Effector memory CD8-positive, alpha-beta T cell (primary cell): ENCODE data around the gene SLC25A11.

Source experiments
- ATAC-seq: fragments of 150-1000 bp; cut with Tn5 transposase; replicated peaks from 2 replicates; pipeline ENCODE4 v1.10.0; 2021; ENCODE audit warnings: mild to moderate bottlenecking, moderate library complexity
- DNase-seq, 3 experiments: peaks; one replicate each; pipeline ENCODE4 v3.0.0; 2021
- H3K27ac Mint-ChIP-seq, 2 donors: one replicate each; pipeline ENCODE4 v1.8.0; 2022; ENCODE audit warnings: mild to moderate bottlenecking in 2 of 2, mixed read lengths in 2 of 2, moderate library complexity in 2 of 2
- H3K27me3 Mint-ChIP-seq, 2 donors: one replicate each; pipeline ENCODE4 v1.8.0; 2022; ENCODE audit warnings: mixed read lengths in 2 of 2
- H3K36me3 Mint-ChIP-seq: one replicate; pipeline ENCODE4 v1.8.0; 2022; ENCODE audit warnings: mild to moderate bottlenecking, moderate library complexity, mixed read lengths; ENCODE audit not compliant: insufficient read depth
- H3K4me1 Mint-ChIP-seq, 2 donors: one replicate each; pipeline ENCODE4 v1.8.0; 2022; ENCODE audit warnings: low read depth in 2 of 2, mixed read lengths in 2 of 2
- H3K4me3 Mint-ChIP-seq, 2 donors: one replicate each; pipeline ENCODE4 v1.8.0; 2022; ENCODE audit warnings: mild to moderate bottlenecking in 2 of 2, mixed read lengths in 2 of 2, moderate library complexity in 2 of 2
- H3K9me3 Mint-ChIP-seq, 2 donors: one replicate each; pipeline ENCODE4 v1.8.0; 2022; ENCODE audit warnings: mixed read lengths in 2 of 2

The SLC25A11 gene

GRCh38 chr17:4897785-4898184, 42.1 kb downstream of the SLC25A11 start:
- peak overlapping the region; percentile 74 to 86 for H3K4me3 Mint-ChIP-seq
- peak overlapping the region in 1 of 2 donors; percentile 82 for H3K27ac Mint-ChIP-seq
- DNase-seq (no peak), ATAC-seq (no peak)
- peaks cover 67% of the 10 kb centered on the region for H3K36me3 Mint-ChIP-seq
- H3K9me3 Mint-ChIP-seq, result no peaks in the 10 kb centered on the region
- H3K4me1 Mint-ChIP-seq, result peaks cover 27% of the 10 kb centered on the region in 2 donors
- H3K27me3 Mint-ChIP-seq, result no peaks in the 10 kb centered on the region

GRCh38 chr17:4897198-4897687, 42.6 kb downstream of the SLC25A11 start:
- no peaks in the 10 kb centered on the region for H3K9me3 Mint-ChIP-seq
- H3K36me3 Mint-ChIP-seq, result peaks cover 61% of the 10 kb centered on the region
- no peak overlapping the region for H3K4me3 Mint-ChIP-seq
- H3K4me1 Mint-ChIP-seq, result peaks cover 21 to 22% of the 10 kb centered on the region in 2 donors
- ATAC-seq, result no peak
- no peak for DNase-seq
- peak overlapping the region; percentile 44 to 57 for H3K27ac Mint-ChIP-seq
- no peaks in the 10 kb centered on the region for H3K27me3 Mint-ChIP-seq

GRCh38 chr17:4896332-4897197, 43.3 kb downstream of the SLC25A11 start:
- Mint-ChIP-seq H3K27ac (peak overlapping the region in 1 of 2 donors; percentile 44), H3K36me3 (peaks cover 55% of the 10 kb centered on the region), H3K9me3 (no peaks in the 10 kb centered on the region), H3K4me3 (no peak overlapping the region), H3K4me1 (peaks cover 19 to 20% of the 10 kb centered on the region in 2 donors), H3K27me3 (no peaks in the 10 kb centered on the region)
- DNase-seq, result no peak
- ATAC-seq, result no peak

GRCh38 chr17:4895657-4896331, 44.1 kb downstream of the SLC25A11 start:
- ATAC-seq (no peak), DNase-seq (no peak)
- no peaks in the 10 kb centered on the region for H3K27me3 Mint-ChIP-seq
- H3K36me3 Mint-ChIP-seq, result peaks cover 51% of the 10 kb centered on the region
- H3K4me3 Mint-ChIP-seq, result no peak overlapping the region
- H3K9me3 Mint-ChIP-seq, result no peaks in the 10 kb centered on the region
- H3K4me1 Mint-ChIP-seq, result peaks cover 16 to 17% of the 10 kb centered on the region in 2 donors
- peak overlapping the region in 1 of 2 donors; percentile 57 for H3K27ac Mint-ChIP-seq

GRCh38 chr17:4895121-4895520, 44.7 kb downstream of the SLC25A11 start:
- H3K9me3 Mint-ChIP-seq, result no peaks in the 10 kb centered on the region
- no peaks in the 10 kb centered on the region for H3K27me3 Mint-ChIP-seq
- H3K27ac Mint-ChIP-seq, result peak overlapping the region in 1 of 2 donors; percentile 57
- H3K4me3 Mint-ChIP-seq, result no peak overlapping the region
- H3K4me1 Mint-ChIP-seq, result peaks cover 13% of the 10 kb centered on the region in 2 donors
- DNase-seq, result no peak
- ATAC-seq, result no peak
- peaks cover 50% of the 10 kb centered on the region for H3K36me3 Mint-ChIP-seq

GRCh38 chr17:4893721-4894560, 45.9 kb downstream of the SLC25A11 start:
- peaks cover 46% of the 10 kb centered on the region for H3K36me3 Mint-ChIP-seq
- H3K27ac Mint-ChIP-seq, result peak overlapping the region in 1 of 2 donors; percentile 41
- H3K27me3 Mint-ChIP-seq, result no peaks in the 10 kb centered on the region
- peaks cover 4 to 5% of the 10 kb centered on the region in 2 donors for H3K4me1 Mint-ChIP-seq
- DNase-seq (no peak), ATAC-seq (no peak)
- no peaks in the 10 kb centered on the region for H3K9me3 Mint-ChIP-seq
- H3K4me3 Mint-ChIP-seq, result no peak overlapping the region

GRCh38 chr17:4893272-4893671, 46.6 kb downstream of the SLC25A11 start:
- peaks cover under 1 to 2% of the 10 kb centered on the region in 2 donors for H3K4me1 Mint-ChIP-seq
- H3K9me3 Mint-ChIP-seq, result no peaks in the 10 kb centered on the region
- H3K4me3 Mint-ChIP-seq, result no peak overlapping the region
- no peak for DNase-seq
- H3K36me3 Mint-ChIP-seq, result peaks cover 49% of the 10 kb centered on the region
- no peak for ATAC-seq
- no peak overlapping the region for H3K27ac Mint-ChIP-seq
- H3K27me3 Mint-ChIP-seq, result no peaks in the 10 kb centered on the region

- peaks cover 54% of the 10 kb centered on the region for H3K36me3 Mint-ChIP-seq
- H3K27ac Mint-ChIP-seq, result peak overlapping the region in 1 of 2 donors; percentile 4
- ATAC-seq, result no peak
Observed at GRCh38 chr17:4892499-4893221, 47.2 kb downstream of the SLC25A11 start.

GRCh38 chr17:4891411-4892410, 48.1 kb downstream of the SLC25A11 start:
- Mint-ChIP-seq H3K36me3 (peaks cover 63% of the 10 kb centered on the region), H3K4me1 (no peaks in the 10 kb centered on the region), H3K9me3 (no peaks in the 10 kb centered on the region), H3K27me3 (no peaks in the 10 kb centered on the region), H3K4me3 (no peak overlapping the region), H3K27ac (no peak overlapping the region)
- DNase-seq (no peak), ATAC-seq (no peak)

More at GRCh38 chr17:4892499-4893221, 47.2 kb downstream of the SLC25A11 start:
- Mint-ChIP-seq H3K4me3 (no peak overlapping the region), H3K27me3 (no peaks in the 10 kb centered on the region), H3K9me3 (no peaks in the 10 kb centered on the region), H3K4me1 (no peaks in the 10 kb centered on the region)
- no peak for DNase-seq

- H3K9me3 Mint-ChIP-seq, result no peaks in the 10 kb centered on the region
- peaks cover 52% of the 10 kb centered on the region for H3K36me3 Mint-ChIP-seq
- peaks cover 0 to 3% of the 10 kb centered on the region in 2 donors for H3K4me1 Mint-ChIP-seq
- DNase-seq, result no peak
- H3K4me3 Mint-ChIP-seq, result no peak overlapping the region
- ATAC-seq, result no peak
- no peak overlapping the region for H3K27ac Mint-ChIP-seq
- H3K27me3 Mint-ChIP-seq, result no peaks in the 10 kb centered on the region
Observed at GRCh38 chr17:4887581-4887980, 52.3 kb downstream of the SLC25A11 start.
